RPMI7951 (cell line): ENCODE measurements around the gene CHMP4A. TPM values are rescaled to one million over a fixed set of nuclear protein-coding genes. Genes with fewer than 3 reads are reported as not detected.

Experiments used
- DNase-seq: peaks from one replicate; pipeline ENCODE4 v3.0.0-alpha.2; 2012; ENCODE audit warnings: low read depth
- total RNA-seq: library from RNA; depleted of rRNA; stranded (reverse); fragments of >200 nt; shearing (Covaris generic); gene quantifications from 2 replicates; pipeline ENCODE4 v1.2.3, GENCODE V29; 2014; rRNA removed

The CHMP4A gene, protein sequence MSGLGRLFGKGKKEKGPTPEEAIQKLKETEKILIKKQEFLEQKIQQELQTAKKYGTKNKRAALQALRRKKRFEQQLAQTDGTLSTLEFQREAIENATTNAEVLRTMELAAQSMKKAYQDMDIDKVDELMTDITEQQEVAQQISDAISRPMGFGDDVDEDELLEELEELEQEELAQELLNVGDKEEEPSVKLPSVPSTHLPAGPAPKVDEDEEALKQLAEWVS
- total RNA-seq, result 13.5 and 39.7 TPM in 2 replicates

DNA sequence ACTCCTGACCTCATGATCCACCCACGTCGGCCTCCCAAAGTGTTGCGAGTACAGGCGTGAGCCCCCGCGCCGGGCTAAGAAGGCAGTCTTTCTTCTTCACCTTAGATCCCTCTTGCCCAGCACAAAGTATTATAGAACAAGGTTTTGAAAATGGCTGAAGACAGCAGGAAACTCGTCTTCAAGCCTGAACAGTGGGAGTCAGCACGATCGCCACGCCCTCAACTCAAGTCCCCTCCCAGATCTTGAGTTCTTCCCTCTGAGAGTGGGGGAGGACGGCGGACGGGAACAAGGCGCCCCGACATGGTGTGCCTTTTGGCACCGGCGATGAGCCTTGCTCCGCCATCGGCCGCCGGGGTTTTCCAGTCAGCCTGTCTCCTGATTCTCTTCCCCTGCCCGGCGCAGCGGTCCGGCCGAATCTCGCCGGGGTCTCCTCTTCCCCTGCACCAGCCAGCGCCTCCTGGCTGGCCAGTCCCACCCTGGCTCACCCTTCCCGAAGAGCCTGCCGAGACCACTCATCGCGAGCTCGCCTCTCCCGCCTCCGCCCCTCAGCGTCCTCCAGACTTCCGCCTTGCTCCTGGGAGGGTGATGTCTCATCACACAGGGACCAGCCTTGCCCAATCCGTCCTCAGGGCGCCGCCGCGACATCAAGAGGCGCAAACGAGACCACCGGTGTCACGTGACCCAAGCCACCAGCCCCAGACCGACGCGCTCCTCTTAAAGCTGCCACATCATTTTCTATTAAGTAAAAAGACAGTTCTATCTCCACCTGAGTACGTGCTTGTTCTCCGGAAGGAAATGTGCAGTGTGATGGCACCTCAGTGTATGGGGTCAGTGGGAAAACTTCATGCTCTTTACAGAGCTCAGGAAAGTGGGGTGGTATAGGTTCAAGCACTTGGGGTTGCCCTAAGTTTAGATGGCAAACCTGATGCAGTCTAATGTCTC lies at the start of gene CHMP4A:
TSS of gene CHMP4A (minus strand) at position 565 of the 942 bp plus-strand sequence. CDS start at position 516, 49 bp downstream.
- DNase-seq, result peak; percentile 97

DNA sequence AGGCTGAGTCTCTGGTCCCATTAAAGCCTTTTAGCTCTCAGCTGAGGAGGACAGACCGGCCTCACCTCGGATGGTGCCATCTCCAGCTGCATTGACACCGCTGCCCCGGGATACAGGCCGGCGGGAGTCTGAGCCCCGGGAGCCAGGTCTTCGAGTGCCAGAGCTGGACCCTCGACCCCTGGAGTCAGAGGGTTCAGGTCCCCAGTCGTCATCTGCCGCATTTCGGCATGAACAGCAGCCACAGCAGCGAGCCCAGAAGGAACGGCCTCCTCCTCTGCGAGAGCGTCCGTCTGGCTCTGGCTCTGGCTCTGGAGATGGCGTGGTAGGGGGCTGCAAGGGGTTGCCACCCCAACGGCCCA lies 48.7 kb upstream of the CHMP4A start:
- no peak for DNase-seq

DNA sequence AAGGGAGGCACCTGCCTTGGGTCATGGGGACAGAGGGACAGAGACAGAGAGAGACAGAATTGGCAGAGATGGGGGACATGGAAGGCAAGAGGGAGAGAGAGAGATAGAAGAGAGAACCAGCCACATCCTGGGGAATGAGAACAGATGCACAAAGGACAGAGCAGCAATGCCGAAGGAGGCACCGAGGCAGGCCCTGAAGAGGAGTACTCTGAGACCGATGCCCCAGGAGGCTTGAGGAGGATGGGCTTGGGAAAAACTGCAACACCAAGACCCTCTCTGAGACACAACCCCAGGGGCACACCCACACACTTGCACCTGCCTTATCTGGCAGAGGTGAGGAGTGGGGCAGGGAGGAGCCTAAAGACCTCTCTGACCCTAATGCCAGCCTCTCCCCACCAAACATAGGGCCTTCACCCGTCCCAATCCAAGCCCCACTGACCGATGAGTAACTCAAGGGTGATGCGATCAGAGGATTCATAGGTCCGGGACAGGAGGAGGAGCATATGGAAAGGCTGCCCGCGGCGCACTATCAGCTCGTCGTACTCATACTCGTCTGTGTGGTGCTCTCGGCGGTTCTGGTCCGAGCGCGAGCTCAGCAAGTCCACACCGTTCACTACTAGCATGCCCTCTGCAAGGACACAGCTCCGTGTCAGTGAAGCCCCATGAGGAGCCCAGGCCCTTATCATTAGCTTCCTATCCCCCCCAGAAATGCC lies 48.1 kb upstream of the CHMP4A start:
- DNase-seq, result no peak

DNA sequence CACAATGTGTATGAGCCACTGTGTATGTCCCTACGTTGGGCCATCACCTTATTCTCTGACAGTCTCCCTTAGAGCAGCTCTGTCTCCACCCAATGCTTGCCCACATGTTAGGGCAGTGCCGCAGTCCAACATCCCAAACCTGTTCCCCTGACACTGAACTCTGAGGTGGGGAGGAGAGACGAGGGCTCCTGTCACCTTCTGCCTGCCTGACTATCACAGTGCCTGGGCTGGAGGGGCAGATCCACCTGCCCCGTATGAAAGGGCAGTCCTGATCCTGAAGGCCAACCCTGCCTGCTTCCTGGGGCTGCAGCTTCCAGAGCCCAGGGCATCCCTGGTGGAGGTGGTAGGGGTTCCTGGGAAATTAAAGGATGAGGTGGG lies 47.5 kb upstream of the CHMP4A start:
- no peak for DNase-seq

DNA sequence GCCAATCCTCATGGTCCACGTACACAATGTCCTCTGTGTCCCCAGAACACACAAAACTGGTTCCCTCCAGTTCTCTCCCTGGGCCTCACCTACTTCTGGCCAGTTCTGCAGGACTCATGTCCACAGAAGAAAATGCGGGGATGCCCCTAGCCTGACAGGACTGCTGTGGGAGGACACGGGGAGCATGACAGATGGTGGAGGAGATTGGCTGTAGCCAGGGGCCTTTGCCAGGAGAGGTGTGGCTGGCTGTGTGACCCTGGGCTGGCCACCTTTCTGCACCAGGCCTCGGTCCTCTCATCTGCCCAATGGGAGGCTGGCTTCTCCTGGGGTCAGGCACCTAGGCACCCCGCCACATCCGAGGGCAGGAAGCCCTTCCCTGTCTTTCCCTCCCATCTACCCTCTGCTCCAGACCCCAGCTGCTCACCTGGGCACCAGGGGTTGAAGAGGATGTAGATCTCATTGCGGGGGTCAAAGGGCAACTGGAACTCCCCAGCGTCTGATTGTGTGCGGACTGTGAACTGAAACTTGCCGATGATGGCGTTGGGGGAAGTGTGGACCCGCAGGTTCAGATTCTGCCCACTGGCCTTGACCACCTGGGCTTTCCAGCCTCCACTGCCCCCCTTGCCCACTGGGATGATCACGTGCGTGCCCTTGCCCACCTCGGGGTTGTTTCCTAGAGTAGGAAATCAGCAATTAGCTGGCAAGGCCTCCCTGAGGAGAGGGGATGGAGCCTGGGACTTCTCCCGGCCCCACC lies 46.9 kb upstream of the CHMP4A start:
- DNase-seq, result no peak

DNA sequence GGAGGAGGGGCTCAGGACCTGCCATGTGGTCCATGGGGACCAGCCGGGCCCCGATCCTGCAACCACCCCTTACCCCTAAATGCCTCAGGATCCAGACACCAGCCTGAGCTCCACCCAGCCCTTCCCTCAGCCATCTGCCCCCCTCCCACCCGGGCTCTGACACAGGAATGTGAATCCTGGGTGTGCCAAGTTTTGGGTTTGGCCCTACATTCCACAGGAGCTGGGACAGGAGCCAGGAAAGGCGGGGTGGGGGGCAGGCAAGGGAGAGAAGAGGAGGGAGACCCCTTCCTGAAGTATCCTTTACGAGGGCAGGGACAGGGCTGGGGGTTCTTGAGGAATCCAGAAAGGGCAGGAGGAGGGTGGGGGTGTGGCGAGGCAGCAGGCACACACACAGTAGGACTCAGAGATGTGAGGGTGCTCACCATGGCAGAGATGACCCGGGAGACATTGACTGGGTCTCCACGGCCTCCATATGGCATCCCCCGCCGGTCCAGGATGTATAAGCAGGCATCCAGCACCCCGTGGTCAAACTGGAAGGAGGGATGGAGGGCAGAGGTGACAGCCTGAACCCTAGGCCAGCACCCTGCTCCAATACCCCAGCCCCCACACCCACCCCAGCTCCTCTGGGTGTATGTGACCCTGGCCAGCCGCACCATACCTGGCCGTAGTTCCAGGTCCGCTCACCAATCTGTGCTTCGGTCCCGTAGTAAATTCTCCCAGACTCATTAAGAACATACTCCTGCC lies 46.2 kb upstream of the CHMP4A start:
- DNase-seq, result peak; percentile 14

DNA sequence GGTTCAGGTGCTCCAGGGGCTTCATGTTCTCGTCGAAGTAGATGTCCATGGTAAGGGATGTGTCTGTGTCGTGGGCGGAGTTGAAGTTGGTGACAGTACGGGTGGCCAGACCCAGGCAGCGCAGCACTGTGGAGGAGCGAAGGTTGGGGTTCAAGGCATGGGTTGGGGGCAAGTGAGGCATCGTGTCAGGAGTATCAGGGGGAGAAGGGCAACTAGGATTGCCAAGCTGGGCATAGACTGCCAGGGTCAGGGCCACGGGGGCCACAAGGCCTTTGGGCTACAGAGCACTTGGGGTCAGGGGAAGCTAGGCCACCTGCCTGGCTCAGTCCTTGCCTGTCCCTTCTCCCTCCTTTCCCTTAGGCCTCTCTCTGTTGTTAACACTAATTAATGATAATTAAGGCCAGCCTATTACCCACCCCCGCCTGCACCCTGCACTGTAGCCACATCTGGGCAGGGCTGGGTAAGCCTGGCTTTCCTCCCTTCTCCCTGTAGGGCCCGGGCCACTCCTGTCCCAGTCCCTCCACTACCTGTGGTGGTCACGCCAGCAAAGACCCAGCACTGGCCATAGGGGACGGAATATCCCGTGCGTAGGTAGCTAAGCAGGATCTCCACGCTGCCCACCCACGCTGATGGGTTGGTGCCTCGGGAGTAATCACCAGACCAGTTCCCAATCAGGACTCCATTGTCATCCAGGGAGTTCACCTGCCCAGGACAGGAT lies 45.4 kb upstream of the CHMP4A start:
- no peak for DNase-seq

DNA sequence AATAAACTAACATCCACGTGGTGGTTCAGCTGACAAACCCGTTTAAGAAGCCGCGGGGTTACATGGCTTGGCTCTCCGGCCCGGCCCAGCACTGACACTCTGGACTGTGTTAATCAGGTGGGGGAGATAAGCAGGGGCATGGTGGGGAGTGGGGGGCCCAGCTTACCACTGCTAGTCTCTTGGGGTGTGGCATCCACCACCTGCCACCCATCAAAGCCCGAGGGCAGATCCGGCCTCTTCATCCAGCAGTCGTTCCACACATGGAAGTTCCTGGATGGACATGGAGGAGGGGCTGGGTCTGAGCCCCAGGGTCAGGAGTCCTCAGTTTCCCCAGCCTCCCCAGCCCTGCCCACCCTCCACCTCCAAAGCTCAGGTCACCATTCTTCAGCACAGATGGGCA lies 44.8 kb upstream of the CHMP4A start:
- no peak for DNase-seq

DNA sequence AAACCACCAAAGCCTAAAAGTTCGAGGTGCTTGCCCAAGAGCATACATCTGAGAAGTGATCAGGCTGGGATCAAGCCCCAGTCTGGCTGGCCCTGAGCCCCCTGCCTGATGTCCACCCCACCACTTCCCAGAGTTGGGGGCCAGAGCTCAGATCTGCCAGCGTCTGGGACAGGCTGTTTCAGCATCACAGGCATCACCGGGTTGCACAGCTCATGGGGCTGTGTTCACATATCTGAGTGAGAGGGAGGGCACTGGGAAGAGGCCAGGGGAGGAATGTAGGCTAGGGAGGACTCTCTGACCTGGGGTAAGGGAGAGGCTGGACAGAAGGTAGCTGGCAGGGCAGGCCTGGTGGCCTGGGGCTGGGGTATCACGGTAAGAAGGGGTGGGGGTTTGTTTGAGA lies 43.7 kb upstream of the CHMP4A start:
- no peak for DNase-seq

DNA sequence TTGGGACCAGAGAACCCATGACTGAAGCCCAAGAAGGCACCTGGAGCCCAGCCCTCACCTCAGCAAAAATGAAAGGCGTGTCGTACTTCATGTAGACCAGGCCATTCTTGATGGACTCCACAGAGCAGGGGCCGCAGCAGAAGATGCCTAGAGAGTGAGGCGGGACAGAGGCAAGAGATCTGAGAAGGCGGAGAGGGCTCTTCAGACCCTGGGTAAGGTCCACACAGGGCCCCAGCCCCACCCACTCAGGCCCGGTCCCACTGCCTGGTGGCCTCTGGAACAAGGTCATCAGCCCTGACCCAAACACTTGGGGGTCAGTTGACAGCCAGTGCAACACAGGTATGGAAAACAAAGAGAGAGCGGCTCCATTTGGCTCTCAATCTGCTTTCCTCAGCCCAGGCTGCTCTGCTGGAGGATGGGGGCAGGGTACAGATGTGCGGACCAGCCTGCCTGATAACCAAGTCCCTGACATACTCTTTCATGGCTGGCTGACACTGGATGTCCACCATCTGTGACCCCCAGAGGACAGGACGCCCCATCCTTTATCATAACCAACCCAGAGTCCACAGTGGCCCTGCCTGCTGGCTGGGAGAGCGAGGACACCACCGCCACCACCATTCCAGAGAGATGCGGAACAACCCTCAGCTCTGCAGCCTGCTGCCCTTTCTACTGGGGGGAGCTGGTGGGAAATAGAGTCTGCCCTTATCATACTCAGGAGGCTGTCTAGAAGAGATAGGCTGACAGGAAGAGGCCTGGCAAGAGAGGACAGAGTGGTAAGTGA lies 42.8 kb upstream of the CHMP4A start:
- no peak for DNase-seq

DNA sequence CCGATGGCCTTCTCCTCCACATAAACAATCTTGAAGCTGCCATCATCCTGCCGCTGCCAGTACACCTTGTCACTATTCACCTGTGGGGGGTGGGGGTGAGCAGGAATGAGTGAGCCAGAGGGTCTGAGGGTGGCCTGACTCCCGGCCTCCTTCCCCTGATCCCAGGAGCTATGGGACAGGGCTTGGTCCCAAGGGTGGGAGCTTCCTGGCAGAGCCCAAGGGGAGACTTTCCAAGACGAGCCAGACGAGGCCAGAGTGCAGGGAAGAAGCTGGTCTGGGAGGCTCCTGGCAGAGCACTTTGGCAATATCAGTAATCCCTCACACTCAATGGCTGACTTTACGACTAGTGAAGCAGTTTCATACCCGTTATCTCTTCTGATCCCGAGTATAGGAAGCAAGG lies 42.1 kb upstream of the CHMP4A start:
- no peak for DNase-seq

DNA sequence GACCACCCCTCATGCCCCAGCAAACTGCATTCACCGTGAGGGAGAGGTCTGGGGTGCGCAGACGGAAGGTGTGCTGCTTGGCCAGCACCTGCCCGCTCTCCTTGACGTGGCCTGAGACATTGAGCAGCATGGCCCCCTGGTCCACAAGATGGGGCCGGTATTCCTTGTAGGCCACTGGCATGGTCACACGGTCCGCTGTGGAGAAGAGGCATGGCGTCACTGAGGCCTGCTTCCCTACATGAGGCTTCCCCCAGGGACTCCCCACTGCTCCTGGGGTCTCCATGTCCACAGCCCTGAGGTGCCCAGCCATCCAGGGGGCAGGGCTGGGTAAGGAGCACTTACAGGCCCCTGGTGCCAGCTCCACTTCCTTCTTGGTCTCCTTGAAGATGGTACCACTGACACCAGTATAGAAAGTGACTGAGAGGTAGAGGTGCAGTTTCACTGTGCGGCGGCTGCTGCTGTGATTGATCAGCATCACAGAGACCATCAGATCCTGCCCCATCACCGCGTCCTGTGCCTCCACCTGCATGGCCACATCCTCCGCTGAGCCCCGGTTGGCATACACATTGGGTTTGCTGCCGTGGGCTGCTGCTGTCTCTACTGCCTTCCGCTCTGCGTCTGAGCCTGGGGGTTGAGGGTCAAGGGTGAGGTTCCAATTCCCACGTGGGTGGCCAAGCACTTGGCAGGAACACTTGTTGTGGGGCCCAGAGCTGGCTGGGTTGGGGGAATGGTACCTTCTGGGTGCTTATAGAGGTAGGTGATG lies 41.5 kb upstream of the CHMP4A start:
- DNase-seq, result no peak

DNA sequence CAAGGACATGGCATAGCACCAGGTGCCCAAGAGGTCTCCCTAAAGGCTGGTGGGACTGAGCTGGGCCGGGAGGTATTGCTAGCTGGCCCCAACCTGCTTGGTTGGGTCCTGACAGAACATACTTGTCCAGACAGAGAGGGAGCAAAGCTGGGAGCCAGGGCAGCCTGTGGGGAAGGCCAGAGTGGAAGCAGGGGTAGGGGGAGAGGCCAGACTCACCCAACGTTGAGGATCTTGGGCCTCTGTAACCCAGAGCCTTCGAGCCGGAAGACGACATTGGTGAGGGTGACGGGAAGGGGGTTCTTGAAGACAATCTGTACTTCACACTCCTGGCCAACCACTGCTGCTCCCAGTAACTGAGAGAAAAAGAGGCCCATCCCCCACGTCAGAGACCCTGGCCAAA lies 40.6 kb upstream of the CHMP4A start:
- DNase-seq, result no peak

DNA sequence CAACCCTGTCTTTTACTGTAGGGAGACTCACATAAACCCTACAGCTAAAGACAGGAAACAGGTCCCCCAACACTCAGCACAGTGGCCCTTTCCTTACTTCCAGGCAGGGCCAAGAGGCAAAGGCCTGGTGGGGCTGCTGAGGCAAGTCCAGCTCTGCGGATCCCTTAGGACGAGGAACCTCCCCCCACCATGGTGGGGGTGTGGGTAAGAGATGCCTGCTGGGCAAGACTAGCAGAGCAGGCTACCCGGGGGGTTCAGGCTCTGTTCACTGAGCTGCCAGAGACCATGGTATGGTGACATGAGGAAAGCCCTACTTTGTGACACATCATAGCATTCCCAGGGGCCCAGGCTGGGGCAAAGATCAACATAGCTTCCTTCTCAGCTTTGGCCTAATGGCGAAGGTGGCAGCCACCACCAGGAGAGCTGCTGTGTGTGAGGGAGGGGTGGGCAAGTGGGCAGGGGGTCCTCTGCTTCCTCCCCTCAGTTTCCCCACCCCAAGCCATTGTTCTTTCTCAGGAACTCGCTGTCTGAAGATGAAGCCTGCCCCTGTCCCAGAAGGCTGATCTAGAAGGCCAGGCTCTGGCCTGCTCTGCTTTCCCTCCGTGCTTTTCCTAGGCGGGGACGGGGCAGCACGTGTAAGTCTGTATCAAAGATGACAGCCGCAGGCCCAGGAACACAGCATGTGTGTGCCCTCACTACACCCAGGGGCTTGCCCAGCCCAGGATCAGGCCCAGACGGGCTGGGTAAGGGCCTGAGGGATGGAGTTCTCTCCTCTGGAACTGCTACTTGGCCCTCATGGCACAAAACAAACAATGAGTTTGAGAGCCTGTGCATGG lies 39.2 kb upstream of the CHMP4A start:
- no peak for DNase-seq

DNA sequence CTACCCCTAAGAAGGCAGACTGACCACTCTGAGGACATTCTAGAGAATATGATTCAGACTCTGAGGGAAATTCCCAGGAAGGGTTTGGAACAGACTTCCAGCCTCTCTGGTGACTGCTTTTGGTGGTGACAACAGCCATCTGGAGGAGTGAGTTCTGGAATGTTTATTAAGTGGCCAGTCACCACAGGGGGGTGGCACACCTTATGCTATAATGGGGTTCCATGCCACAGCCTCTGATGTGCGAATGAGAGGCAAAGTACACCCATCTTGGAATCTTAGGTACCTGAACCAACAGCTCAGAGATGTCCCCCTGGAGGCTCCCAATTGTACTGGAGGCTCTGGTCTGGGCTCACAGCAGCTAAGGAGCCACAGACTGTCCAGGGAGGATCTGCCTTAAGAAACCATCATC lies 38.6 kb upstream of the CHMP4A start:
- peak; percentile 49 for DNase-seq

DNA sequence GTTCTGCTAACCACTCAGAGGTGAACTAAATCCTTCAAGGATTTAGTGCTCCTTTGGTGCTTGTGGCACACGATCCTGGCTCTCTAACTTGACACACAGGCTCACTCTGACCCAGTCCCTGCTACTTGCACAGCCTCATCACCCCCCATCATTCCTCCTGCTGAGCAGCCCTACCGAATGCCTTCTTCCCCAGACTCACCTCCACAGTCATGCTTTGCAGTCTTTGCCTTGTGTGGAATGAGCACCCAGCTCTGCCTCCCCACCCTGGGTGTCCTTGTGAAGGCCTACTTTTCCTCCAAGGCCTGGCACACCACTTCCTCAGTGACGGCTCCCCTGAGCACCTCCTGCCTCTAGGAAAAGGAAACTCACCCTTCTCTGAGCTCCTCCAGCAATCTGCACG lies 37.1 kb upstream of the CHMP4A start:
- DNase-seq, result no peak

DNA sequence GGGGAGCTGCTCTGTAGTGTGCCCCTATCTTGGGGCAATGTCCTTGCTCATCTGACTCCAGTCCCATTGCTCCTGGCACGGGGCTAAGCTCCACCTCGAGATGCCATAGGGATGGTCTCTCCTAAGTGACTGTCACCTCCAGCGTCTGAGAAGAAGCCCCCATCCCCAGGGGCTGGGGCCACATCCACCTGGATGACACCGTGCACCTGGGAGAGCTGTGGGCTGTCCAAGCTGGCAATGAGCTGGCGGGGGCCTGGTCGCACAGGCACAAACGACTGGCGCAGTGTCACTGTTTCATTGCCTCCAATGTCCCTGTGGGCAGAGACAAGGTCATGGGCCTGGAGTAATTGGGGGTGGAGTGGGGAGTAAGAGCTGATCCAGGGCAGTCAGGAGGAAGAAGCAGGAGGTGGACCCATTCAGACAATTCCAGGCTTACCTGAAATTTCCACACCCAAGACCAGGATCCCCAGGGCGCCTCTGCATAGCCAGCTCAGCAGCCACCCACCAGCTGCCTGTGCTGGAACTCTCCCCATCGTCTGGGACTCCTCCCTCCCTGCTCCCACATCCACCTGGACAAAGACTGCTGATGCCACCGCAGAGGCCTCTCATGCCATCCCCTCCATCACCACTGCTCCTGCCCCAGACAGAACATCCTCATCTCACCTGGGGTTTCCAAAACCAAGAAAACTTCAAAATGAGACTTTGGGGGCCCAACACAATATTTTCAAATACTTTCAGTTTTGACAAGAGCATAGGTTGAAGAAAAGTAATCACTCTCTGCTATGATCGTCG lies 36.1 kb upstream of the CHMP4A start:
- DNase-seq, result no peak
